Aorta (tissue), 5 donors: Measurements from ENCODE around the gene ASB4. TPM values are rescaled to one million over a fixed set of nuclear protein-coding genes. Genes with fewer than 3 reads are reported as not detected.

Experiments used
- ATAC-seq: fragments of 200-7000 bp; cut with Tn5 transposase; one replicate; pipeline ENCODE4 v1.9.1; 2022; ENCODE audit warnings: moderate library complexity; ENCODE audit not compliant: low FRiP score
- DNase-seq, 2 donors: peaks; one replicate each; pipeline ENCODE4 v3.0.0-alpha.2; 2020
- H3K27ac ChIP-seq, 2 donors: one replicate each; pipeline ENCODE4 v1.5.1; 2013; ENCODE audit warnings: low read length in 2 of 2, mild to moderate bottlenecking in 2 of 2, moderate library complexity in 2 of 2, control low read depth in 1 of 2, inconsistent platforms in 1 of 2, low read depth in 1 of 2
- H3K27me3 ChIP-seq, 2 donors: one replicate each; pipeline ENCODE4 v1.6.1; 2013; ENCODE audit warnings: control low read depth in 1 of 2, low read length in 1 of 2, mild to moderate bottlenecking in 1 of 2, moderate library complexity in 1 of 2; ENCODE audit not compliant: insufficient read depth in 2 of 2, control insufficient read depth in 1 of 2
- H3K36me3 ChIP-seq, 2 donors: one replicate each; pipeline ENCODE4 v1.6.1; 2013; ENCODE audit warnings: control low read depth in 1 of 2, low read length in 1 of 2, mild to moderate bottlenecking in 1 of 2; ENCODE audit not compliant: insufficient read depth in 2 of 2, control insufficient read depth in 1 of 2
- H3K4me1 ChIP-seq, 2 donors: one replicate each; pipeline ENCODE4 v1.6.1; 2013; ENCODE audit warnings: low read length in 2 of 2, control low read depth in 1 of 2, mild to moderate bottlenecking in 1 of 2, moderate library complexity in 1 of 2; ENCODE audit not compliant: insufficient read depth in 2 of 2, control insufficient read depth in 1 of 2
- H3K4me3 ChIP-seq, 2 donors: one replicate each; pipeline ENCODE4 v1.5.1; 2013; ENCODE audit warnings: low read length in 2 of 2, control low read depth in 1 of 2, mild to moderate bottlenecking in 1 of 2
- H3K9me3 ChIP-seq: one replicate; pipeline ENCODE4 v1.6.1; 2013; ENCODE audit warnings: mild to moderate bottlenecking, low read length; ENCODE audit not compliant: control insufficient read depth
- WGBS, 2 donors: extraction: QIAGEN DNeasy Blood & Tissue Kit; methylation state at CpG; one replicate each; pipeline ENCODE4 v1.1.7; 2013; 5-methylcytosine and 5-hydroxymethylcytosine counted together
- intact Hi-C, 2 donors: fragments of 100-400 bp; cut with DNase I; formaldehyde crosslinking; loops; one replicate each; pipeline versions ENCODE4 v1.14.2 to v1.15.0; 2022
- long read RNA-seq, 2 donors: library from polyadenylated mRNA; unstranded; transcript quantifications; one replicate each; pipeline ENCODE4 v2.0.0, GENCODE V29; 2020 to 2021
- polyA plus RNA-seq, 2 donors: library from polyadenylated mRNA; stranded (reverse); fragments of 200-250 nt; gene quantifications; one replicate each; pipeline ENCODE4 v1.2.3, GENCODE V29; 2013
- total RNA-seq, 2 donors: library from RNA; stranded (reverse); fragmentation: NEBNext Ultra II Directional; extraction: Animal tissue kit (Norgen Biotek cat#: 25700); gene quantifications; one replicate each; pipeline ENCODE4 v1.2.1, GENCODE V29; 2021
- donor health status: healthy with polysubstance abuse.
- donor health status: Bipolar disorder and iron deficiency.
- donor health status: DM: no; HTN: no; CAD: no.
- donor health status: DM: no; HTN: no; CAD: no.
- donor health status: DM: yes; HTN: yes; CAD: no.

ASB4 gene, protein sequence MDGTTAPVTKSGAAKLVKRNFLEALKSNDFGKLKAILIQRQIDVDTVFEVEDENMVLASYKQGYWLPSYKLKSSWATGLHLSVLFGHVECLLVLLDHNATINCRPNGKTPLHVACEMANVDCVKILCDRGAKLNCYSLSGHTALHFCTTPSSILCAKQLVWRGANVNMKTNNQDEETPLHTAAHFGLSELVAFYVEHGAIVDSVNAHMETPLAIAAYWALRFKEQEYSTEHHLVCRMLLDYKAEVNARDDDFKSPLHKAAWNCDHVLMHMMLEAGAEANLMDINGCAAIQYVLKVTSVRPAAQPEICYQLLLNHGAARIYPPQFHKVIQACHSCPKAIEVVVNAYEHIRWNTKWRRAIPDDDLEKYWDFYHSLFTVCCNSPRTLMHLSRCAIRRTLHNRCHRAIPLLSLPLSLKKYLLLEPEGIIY
- not detected for total RNA-seq
- polyA plus RNA-seq: not detected
- long read RNA-seq, donor 1: 0 reads
- long read RNA-seq, donor 2: 0 reads

DNA sequence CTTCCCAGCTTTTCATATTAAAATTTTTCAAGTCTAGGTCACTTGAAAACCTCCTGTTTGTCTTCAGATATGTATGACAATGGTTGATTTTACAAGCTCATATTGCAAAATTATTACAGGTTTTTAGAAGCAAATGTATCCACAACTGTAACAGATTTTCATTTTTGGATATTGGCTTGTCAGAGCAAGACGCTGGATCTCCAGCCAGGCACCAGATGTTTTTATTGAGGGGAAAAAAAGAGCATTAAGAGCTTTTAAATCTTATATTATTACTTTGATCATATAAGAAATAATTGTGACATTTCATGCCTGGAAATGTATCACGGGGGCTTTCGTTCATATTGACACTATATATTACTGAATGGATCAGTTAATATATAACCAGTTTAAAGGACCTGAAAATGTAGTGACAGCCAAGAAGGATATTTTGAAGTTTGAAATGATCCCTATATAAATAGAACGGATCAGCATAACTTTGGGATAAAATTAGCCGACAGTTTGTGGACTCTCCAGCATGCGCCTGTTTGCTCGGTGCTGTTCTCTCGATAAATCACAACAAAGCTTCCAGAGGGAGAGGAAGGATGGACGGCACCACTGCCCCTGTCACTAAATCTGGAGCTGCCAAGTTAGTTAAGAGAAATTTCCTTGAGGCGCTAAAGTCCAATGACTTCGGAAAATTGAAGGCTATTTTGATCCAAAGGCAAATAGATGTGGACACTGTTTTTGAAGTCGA lies at the start of gene ASB4:
Gene ASB4 (plus strand): TSS at position 553 of the 733 bp plus-strand sequence. CDS start 29 bp downstream, at position 582.
- no peaks in the 10 kb centered on the region for H3K9me3 ChIP-seq
- H3K4me1 ChIP-seq: no peaks in the 10 kb centered on the region
- no peak within 1 kb of the TSS for H3K27ac ChIP-seq
- H3K4me3 ChIP-seq: no peak within 1 kb of the TSS
- DNase-seq: no peak
- ATAC-seq: no peak
- intact Hi-C loops: no loop called here
- H3K36me3 ChIP-seq: no peaks in the 10 kb centered on the region
- WGBS, 2 donors: 41 to 47% methylated on average over 12 of the region's 12 CpGs
- no peaks in the 10 kb centered on the region for H3K27me3 ChIP-seq

DNA sequence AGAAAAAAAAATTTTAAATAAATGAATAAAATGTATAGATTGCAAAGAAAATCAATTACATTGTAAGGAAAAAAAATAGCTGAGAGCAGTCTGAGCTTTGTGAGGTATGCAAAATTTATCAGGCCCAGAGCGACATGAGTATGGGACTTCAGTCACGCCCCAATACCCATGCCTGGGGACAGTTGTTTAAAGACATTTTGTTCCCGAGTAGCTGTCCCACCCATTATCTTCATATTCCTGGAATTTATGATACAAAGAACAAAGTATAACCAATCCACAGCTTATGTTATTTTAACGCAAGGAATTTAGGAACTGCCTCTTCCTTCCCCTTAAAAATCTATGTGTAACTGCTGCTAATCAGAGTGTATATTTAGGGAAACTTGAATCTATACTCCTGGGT lies 49.3 kb upstream of the ASB4 start:
- Histone ChIP-seq H3K27me3 (no peaks in the 10 kb centered on the region), H3K9me3 (no peaks in the 10 kb centered on the region), H3K36me3 (no peaks in the 10 kb centered on the region), H3K4me3 (no peak overlapping the region), H3K27ac (no peak overlapping the region), H3K4me1 (no peaks in the 10 kb centered on the region)
- DNase-seq: no peak
- ATAC-seq: no peak
- intact Hi-C loops: no loop called here
- WGBS, 2 donors: 88 to 90% methylated on average over 4 of the region's 4 CpGs

DNA sequence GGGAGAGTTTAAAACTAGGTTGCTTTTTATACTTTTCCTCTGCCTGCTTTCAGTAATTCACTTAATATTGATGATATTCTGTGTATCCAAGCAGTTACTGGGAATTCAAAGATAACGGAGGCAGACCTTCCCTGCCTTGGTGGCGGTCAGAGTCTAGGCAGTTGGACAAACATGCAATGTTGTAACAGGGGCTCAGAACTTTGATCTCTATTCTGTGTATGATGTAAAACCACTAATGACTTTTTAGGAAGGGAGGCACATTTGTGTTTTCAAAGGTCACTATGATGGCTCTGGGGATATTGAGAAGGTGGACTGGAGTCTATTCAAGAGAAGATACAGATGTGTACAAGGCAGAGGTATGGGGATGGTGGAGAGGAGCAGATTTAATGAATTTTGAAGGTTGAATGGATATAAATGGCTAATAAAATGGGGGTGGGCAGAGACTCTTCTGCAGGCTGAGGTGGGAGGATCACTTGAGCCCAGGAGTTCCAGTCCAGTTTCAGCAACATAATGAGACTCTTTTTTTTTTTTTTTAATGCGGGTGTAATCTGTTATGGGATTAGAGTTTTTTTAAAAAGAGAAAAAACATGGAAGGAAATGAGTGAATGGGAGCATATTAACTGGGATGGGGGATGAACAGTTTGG lies 45.2 kb upstream of the ASB4 start:
- Histone ChIP-seq H3K4me1 (no peaks in the 10 kb centered on the region), H3K27ac (no peak overlapping the region), H3K27me3 (no peaks in the 10 kb centered on the region), H3K9me3 (no peaks in the 10 kb centered on the region), H3K4me3 (no peak overlapping the region), H3K36me3 (no peaks in the 10 kb centered on the region)
- intact Hi-C loops: no loop called here
- DNase-seq (no peak), ATAC-seq (no peak)
- WGBS, 2 donors: 93% methylated on average over 3 of the region's 3 CpGs

DNA sequence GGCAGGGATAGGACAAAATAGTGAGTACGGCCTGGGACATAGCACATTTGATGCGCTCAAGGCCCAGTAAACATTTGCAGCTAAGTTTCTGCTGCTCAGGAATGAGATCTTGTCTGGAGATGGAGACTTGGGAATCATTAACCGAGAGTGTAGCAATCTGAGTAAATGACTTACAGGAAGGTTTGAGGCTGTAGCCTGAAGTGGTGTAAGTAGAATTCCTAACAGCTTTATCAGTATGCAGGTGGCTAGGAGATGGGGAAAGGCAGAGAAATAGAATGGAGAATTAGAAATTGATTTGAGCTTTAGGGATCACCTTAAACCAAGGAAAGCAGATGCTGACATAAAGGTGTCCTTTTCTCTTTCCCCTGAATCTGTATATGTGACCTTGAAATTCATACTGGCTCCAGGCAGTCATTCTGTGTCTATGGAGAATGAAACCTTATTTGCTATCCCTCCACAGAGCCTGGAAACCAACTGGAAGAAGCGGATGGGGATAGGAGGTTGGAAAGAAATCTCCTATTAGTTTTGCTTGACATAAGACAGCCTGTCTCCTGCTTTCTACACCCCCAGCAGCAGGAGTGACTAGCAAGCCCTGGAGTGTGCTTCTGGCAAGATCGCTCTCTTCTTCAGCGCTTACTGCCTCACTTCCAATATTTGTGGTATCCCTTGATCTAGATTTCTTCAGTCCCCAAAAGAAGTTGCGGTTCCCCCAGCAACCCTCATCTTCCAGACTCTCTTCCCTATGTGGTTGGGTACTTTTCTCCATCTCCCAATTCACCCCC lies 44.5 kb upstream of the ASB4 start:
- H3K36me3 ChIP-seq: no peaks in the 10 kb centered on the region
- H3K27me3 ChIP-seq: no peaks in the 10 kb centered on the region
- WGBS, 2 donors: 80 to 91% methylated on average over 7 of the region's 7 CpGs
- DNase-seq (no peak), ATAC-seq (no peak)
- H3K4me1 ChIP-seq: no peaks in the 10 kb centered on the region
- no peak overlapping the region for H3K27ac ChIP-seq
- no peaks in the 10 kb centered on the region for H3K9me3 ChIP-seq
- intact Hi-C loops: no loop called here
- H3K4me3 ChIP-seq: no peak overlapping the region

DNA sequence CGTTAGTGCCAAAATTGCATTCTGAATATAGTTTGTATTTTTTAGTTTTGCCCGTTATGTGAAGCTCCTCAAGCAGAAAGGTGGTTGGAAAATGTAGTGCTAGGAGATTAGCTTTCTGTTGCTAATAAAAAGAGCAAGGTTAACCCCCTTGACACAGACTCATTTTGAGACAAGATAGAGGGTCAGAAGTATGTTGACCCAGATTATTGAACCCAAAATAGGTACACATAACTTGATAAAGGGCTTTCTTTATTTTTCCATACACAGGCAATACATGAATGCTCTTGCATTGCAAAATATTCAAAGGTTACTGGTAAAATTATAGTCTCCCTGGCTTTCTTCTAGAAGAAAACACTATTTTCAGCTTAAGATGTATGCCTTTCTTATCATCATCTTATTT lies 40.9 kb upstream of the ASB4 start:
- Histone ChIP-seq H3K9me3 (no peaks in the 10 kb centered on the region), H3K27ac (no peak overlapping the region), H3K36me3 (no peaks in the 10 kb centered on the region), H3K27me3 (no peaks in the 10 kb centered on the region), H3K4me3 (no peak overlapping the region), H3K4me1 (no peaks in the 10 kb centered on the region)
- DNase-seq: no peak
- ATAC-seq: no peak
- intact Hi-C loops: no loop called here
- WGBS, 2 donors: 50 to 61% methylated on average over 2 of the region's 2 CpGs

DNA sequence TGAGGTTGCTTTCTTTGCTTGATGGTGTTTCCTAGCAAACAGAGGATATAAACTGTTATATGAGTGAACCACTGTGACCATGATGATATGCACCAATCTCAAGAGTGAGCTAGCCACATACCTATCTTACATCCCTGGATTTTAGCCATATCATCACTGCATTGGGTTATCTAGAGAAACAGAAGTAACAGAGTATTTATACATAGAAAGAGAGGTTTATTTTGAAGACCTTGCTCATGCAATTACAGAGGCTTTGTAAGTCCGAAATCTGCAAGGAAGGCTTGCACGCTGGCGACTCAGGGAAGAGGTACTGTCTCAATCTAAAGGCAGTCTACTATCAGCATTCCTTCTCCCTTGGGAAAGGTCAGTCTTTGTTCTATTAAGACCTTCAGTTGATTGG lies 39.1 kb upstream of the ASB4 start:
- H3K9me3 ChIP-seq: no peaks in the 10 kb centered on the region
- H3K4me3 ChIP-seq: no peak overlapping the region
- intact Hi-C loops: no loop called here
- H3K27ac ChIP-seq: no peak overlapping the region
- no peaks in the 10 kb centered on the region for H3K36me3 ChIP-seq
- no peaks in the 10 kb centered on the region for H3K4me1 ChIP-seq
- ATAC-seq: no peak
- H3K27me3 ChIP-seq: no peaks in the 10 kb centered on the region
- no peak for DNase-seq
- 93 to 96% methylated on average over 3 of the region's 3 CpGs for WGBS, 2 donors

DNA sequence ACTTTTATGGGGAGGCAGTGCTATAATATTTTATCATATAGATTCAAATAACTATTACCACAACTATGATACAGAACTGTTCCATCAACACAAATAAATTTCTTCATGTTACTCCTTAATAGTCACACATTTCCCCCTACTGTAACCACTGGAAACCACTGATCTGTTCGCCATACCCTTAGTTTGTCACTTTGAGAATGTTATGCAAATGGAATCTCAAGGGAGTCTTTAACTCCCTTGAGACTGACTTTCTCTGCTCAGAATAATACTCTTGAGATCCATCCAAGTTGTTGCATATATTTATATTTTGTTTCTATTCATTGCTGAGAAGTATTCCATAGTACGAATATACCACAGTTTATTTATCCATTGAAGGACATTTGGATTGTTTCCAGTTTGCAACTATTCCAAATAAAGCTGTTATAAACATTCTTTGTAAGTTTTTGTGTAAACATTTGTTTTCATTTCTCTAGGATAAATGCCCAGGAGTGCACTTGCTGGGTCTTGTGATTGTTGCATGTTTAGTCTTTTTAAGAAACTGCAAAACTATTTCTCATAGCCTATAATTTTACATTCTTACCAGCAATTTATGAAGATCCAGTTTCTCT lies 31.2 kb upstream of the ASB4 start:
- H3K36me3 ChIP-seq: no peaks in the 10 kb centered on the region
- no peak overlapping the region for H3K4me3 ChIP-seq
- no peak for ATAC-seq
- no peaks in the 10 kb centered on the region for H3K9me3 ChIP-seq
- H3K4me1 ChIP-seq: no peaks in the 10 kb centered on the region
- no peaks in the 10 kb centered on the region for H3K27me3 ChIP-seq
- DNase-seq: no peak
- intact Hi-C loops: no loop called here
- 42 to 50% methylated on average over 2 of the region's 2 CpGs for WGBS, 2 donors
- H3K27ac ChIP-seq: no peak overlapping the region

DNA sequence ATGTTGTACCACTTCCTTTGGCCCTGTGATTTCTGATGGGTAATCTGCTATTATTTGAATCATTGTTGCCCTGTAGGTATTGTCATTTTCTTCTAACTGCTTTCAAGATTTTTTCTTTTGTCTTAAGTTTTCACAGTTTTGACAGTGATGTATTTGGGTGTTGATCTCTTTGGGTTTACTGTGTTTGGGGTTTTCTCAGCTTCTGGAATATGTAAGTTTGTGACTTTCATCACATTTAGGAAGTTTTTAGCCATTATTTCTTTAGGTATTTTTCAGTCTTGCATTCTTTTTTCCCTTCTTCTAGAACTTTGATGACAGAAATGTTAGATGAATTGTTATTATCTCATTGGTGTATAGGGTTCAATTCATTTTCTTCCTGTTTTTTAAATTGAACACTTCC lies 27.8 kb upstream of the ASB4 start:
- DNase-seq (no peak), ATAC-seq (no peak)
- no peak overlapping the region for H3K4me3 ChIP-seq
- no peaks in the 10 kb centered on the region for H3K4me1 ChIP-seq
- intact Hi-C loops: no loop called here
- H3K27me3 ChIP-seq: no peaks in the 10 kb centered on the region
- H3K9me3 ChIP-seq: peaks cover 2% of the 10 kb centered on the region
- H3K27ac ChIP-seq: no peak overlapping the region
- no peaks in the 10 kb centered on the region for H3K36me3 ChIP-seq
